ENCODE data around the gene CD47.

DNA sequence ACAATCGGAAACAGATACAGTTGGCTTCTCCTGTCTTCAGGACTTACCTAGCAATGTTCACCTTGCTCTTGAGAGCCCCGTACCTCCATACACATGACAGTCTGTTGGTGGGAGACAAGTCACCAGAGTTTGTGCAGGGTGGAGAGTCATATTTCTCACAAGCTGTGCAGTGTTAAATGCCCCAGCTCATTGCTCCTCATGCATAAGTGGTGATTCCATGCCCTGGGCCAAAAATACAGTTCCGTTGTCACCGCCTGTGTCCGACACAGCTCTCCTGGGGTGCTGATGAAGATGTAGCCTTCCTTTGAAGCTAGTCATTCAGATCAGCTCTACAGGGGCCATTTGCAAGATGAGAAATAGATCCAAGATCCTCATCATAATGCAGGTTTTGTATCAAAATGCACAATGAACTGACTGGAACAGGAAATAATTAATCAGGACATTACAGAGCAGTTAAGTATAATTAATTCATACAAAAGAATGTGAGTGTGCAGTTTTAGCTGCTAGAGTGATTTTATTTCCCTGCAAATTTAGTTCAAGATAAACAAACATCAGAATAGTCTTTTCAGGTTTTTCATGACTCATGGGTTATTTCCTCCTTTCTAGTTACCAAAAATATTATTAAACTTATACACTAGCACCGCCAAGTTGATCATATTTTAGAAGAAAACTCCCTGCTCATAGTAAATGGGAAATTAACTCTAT, 66.5 kb downstream of the CD47 start:
- TF ChIP-seq CTCF (IDR thresholded peaks at IDR 0.05), result no peak
- TF ChIP-seq EZH2 (IDR thresholded peaks at IDR 0.05), result no peak
